Nephron (organoid): ENCODE measurements around the gene PTGIS.
A peak's percentile ranks its signal among the peaks of the same experiment; 100 is the strongest.

Experiments
- H3K27ac Mint-ChIP-seq, 3 experiments: 2 replicates each; pipeline ENCODE4 v1.8.0; 2020; ENCODE audit warnings: mixed read lengths in 3 of 3, mild to moderate bottlenecking in 2 of 3, moderate library complexity in 1 of 3
- H3K27me3 Mint-ChIP-seq: 2 replicates; pipeline ENCODE4 v1.8.0; 2021; ENCODE audit warnings: low read depth, mild to moderate bottlenecking, moderate library complexity, mixed read lengths
- H3K36me3 Mint-ChIP-seq: 2 replicates; pipeline ENCODE4 v1.8.0; 2020; ENCODE audit warnings: low read depth, mixed read lengths
- H3K4me1 Mint-ChIP-seq: 2 replicates; pipeline ENCODE4 v1.8.0; 2020; ENCODE audit warnings: mixed read lengths
- H3K4me3 Mint-ChIP-seq, 3 experiments: 2 replicates each; pipeline ENCODE4 v1.8.0; 2020; ENCODE audit warnings: mild to moderate bottlenecking in 3 of 3, mixed read lengths in 3 of 3, moderate library complexity in 2 of 3
- H3K9me3 Mint-ChIP-seq: 2 replicates; pipeline ENCODE4 v1.8.0; 2020; ENCODE audit warnings: mixed read lengths
- TF ChIP-seq, protein P1 (sequence below), 3 experiments: fragments of 200-600 bp; sonication (generic); IDR thresholded peaks; one replicate each; pipeline ENCODE4 v1.5.0; 2021; ENCODE audit warnings: antibody characterized with exemption in 3 of 3; ENCODE audit not compliant: unreplicated experiment in 3 of 3

Gene PTGIS

DNA sequence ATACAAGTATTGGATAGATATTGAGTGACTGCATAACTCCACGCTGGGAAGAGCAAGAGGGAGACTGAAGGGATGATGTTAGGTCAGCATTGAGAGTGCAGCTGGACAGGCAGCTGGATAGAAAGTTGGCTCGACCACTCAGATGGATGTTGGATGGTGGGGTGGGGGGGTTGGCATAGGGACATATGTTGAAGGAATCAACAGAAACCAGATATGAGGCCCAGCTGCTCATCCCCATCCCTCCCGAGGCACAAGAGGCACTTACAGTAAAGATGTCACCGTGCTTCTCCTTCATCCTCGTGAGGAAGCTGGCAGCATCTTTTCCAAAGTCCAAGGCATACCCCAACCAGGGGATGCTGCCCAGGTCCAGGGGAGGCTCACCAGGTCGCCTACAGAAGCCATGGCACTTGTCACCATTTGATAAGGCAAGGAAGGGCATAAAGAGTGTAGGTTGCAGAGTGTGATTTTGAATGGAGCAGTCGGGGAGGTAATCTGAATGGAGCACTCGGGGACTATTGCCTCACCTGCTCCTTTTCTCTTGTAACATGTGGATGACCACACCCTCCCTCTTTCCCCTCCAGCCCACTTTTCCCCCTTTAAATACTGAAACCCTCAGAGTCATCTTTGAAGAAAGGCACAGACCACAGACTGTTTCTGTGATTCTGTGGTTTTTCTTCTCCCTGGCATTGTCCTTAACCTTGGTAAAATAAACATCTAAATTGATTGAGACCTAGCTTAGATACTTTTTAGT lies 18.0 kb downstream of the PTGIS start:
- no peaks in the 10 kb centered on the region for H3K27me3 Mint-ChIP-seq
- no peak overlapping the region for H3K4me3 Mint-ChIP-seq
- H3K36me3 Mint-ChIP-seq = peaks cover 32% of the 10 kb centered on the region
- TF ChIP-seq, protein P1, sequence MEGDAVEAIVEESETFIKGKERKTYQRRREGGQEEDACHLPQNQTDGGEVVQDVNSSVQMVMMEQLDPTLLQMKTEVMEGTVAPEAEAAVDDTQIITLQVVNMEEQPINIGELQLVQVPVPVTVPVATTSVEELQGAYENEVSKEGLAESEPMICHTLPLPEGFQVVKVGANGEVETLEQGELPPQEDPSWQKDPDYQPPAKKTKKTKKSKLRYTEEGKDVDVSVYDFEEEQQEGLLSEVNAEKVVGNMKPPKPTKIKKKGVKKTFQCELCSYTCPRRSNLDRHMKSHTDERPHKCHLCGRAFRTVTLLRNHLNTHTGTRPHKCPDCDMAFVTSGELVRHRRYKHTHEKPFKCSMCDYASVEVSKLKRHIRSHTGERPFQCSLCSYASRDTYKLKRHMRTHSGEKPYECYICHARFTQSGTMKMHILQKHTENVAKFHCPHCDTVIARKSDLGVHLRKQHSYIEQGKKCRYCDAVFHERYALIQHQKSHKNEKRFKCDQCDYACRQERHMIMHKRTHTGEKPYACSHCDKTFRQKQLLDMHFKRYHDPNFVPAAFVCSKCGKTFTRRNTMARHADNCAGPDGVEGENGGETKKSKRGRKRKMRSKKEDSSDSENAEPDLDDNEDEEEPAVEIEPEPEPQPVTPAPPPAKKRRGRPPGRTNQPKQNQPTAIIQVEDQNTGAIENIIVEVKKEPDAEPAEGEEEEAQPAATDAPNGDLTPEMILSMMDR (IDR thresholded peaks at IDR 0.05; ENCODE audit: unreplicated experiment in 3 of 3) = no peak
- peaks cover 12% of the 10 kb centered on the region for H3K4me1 Mint-ChIP-seq
- no peaks in the 10 kb centered on the region for H3K9me3 Mint-ChIP-seq
- H3K27ac Mint-ChIP-seq = no peak overlapping the region

- TF ChIP-seq, protein P1 (IDR thresholded peaks at IDR 0.05; ENCODE audit: unreplicated experiment in 3 of 3) = no peak
- no peaks in the 10 kb centered on the region for H3K27me3 Mint-ChIP-seq
- no peak overlapping the region for H3K4me3 Mint-ChIP-seq
- peaks cover 12% of the 10 kb centered on the region for H3K4me1 Mint-ChIP-seq
- H3K27ac Mint-ChIP-seq = no peak overlapping the region
- peaks cover 37% of the 10 kb centered on the region for H3K36me3 Mint-ChIP-seq
- no peaks in the 10 kb centered on the region for H3K9me3 Mint-ChIP-seq
These were observed 19.5 kb downstream of the PTGIS start for GRCh38 chr20:49548371-49548947.

DNA sequence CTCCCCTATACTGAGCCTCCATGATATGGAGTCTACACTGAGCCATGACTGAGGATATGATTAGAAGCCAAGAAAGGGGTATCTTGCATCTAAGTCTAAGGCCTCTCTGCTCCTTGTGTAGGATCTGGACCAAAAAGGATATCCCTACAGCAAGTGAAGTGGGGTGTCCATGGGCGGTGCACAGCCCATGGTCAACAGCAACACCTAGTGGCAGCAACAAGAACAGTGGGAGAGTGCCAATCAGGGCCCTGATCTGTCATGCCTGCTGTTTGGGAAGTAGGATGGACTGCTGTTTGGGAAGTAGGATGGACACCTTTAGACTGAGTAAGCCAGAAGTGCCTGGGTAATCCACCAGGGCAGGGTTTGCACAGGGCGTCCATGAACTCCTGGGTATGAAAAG lies 22.4 kb downstream of the PTGIS start:
- H3K27ac Mint-ChIP-seq = no peak overlapping the region
- TF ChIP-seq, protein P1 (IDR thresholded peaks at IDR 0.05; ENCODE audit: unreplicated experiment in 3 of 3) = no peak
- no peaks in the 10 kb centered on the region for H3K4me1 Mint-ChIP-seq
- no peaks in the 10 kb centered on the region for H3K9me3 Mint-ChIP-seq
- no peaks in the 10 kb centered on the region for H3K27me3 Mint-ChIP-seq
- H3K36me3 Mint-ChIP-seq = peaks cover 54% of the 10 kb centered on the region
- no peak overlapping the region for H3K4me3 Mint-ChIP-seq

GRCh38 chr20:49544535-49544934 lies 23.4 kb downstream of the PTGIS start:
- Mint-ChIP-seq H3K4me3 (no peak overlapping the region), H3K9me3 (no peaks in the 10 kb centered on the region), H3K27me3 (no peaks in the 10 kb centered on the region), H3K4me1 (no peaks in the 10 kb centered on the region), H3K36me3 (peaks cover 64% of the 10 kb centered on the region), H3K27ac (no peak overlapping the region)
- TF ChIP-seq, protein P1 (IDR thresholded peaks at IDR 0.05; ENCODE audit: unreplicated experiment in 3 of 3) = no peak

DNA sequence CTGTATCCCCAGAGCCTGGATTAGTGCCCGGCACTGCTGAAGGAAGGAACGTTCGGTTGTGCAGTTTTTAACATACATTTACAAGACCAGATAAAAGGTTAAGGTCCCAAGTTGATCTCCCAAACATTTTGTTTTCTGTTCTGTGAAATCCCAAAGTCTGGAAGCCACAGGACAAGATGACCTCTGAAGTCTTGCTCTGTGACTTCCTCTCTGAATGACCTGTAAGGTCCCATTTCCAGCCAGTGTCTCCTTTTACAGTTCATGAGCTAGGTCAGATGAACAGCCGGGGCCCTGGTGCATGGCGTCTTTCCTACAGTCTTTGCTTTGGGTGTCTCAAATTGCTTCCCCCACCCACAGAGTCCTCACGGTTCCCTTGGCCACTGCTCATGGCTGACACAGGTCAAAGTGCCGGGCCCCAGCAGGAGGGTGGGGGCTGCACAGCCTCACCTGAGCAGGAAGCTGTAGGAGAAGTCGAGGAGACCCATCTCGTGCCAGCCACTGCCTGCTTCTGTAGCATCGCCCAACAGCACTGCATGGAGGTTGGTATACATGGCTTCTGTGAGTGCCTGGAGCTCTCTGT lies 24.0 kb downstream of the PTGIS start:
- peak overlapping the region in 1 of 3 experiments; percentile 31 for H3K27ac Mint-ChIP-seq
- H3K4me1 Mint-ChIP-seq = no peaks in the 10 kb centered on the region
- H3K4me3 Mint-ChIP-seq = no peak overlapping the region
- H3K9me3 Mint-ChIP-seq = no peaks in the 10 kb centered on the region
- TF ChIP-seq, protein P1 (IDR thresholded peaks at IDR 0.05; ENCODE audit: unreplicated experiment in 3 of 3) = no peak
- peaks cover 5% of the 10 kb centered on the region for H3K27me3 Mint-ChIP-seq
- peaks cover 70% of the 10 kb centered on the region for H3K36me3 Mint-ChIP-seq
